Kidney (tissue), 14 donors: Measurements from ENCODE around the gene GSAP. TPM values are rescaled to one million over a fixed set of nuclear protein-coding genes. Genes with fewer than 3 reads are reported as not detected.

Source experiments
- DNase-seq, 5 donors: peaks; one replicate each; pipeline ENCODE4 v3.0.0-alpha.2; 2013 to 2020
- FAIRE-seq: peaks from 2 replicates; lab custom pipeline; 2012; peaks lifted over from hg19 to GRCh38; lab: Jason Lieb, UNC
- H3K27ac ChIP-seq, 2 donors: one replicate each; pipeline ENCODE4 v1.7.0; 2013; ENCODE audit warnings: low read depth in 2 of 2, low read length in 2 of 2, inconsistent platforms in 1 of 2
- H3K27me3 ChIP-seq: one replicate; pipeline ENCODE4 v1.7.1; 2013; ENCODE audit warnings: low read length, inconsistent platforms; ENCODE audit not compliant: control insufficient read depth, insufficient read depth
- H3K36me3 ChIP-seq, 3 donors: one replicate each; pipeline versions ENCODE4 v1.7.0 to v1.7.1; 2013; ENCODE audit warnings: low read length in 3 of 3, control low read depth in 1 of 3, inconsistent platforms in 1 of 3; ENCODE audit not compliant: insufficient read depth in 3 of 3, control insufficient read depth in 2 of 3
- H3K4me1 ChIP-seq, 3 donors: one replicate each; pipeline versions ENCODE4 v1.7.0 to v1.7.1; 2013; ENCODE audit warnings: low read length in 3 of 3, inconsistent platforms in 1 of 3, low read depth in 1 of 3; ENCODE audit not compliant: control insufficient read depth in 2 of 3, insufficient read depth in 2 of 3
- H3K4me3 ChIP-seq, 3 donors: one replicate each; pipeline versions ENCODE4 v1.7.0 to v1.8.1; 2013; ENCODE audit warnings: low read length in 3 of 3, control low read depth in 1 of 3, inconsistent platforms in 1 of 3
- H3K9ac ChIP-seq, 3 donors: one replicate each; pipeline versions ENCODE4 v1.7.0 to v1.7.1; 2013; ENCODE audit warnings: low read length in 3 of 3, control low read depth in 1 of 3, inconsistent platforms in 1 of 3
- H3K9me3 ChIP-seq, 3 donors: one replicate each; pipeline versions ENCODE4 v1.7.0 to v1.7.1; 2013; ENCODE audit warnings: low read length in 3 of 3, control low read depth in 1 of 3, inconsistent platforms in 1 of 3; ENCODE audit not compliant: control insufficient read depth in 2 of 3, insufficient read depth in 1 of 3
- CTCF ChIP-seq: IDR thresholded peaks from 3 replicates; pipeline ENCODE4 v1.5.1; 2012; ENCODE audit warnings: mild to moderate bottlenecking, moderate library complexity, borderline replicate concordance; ENCODE audit not compliant: insufficient read depth; ENCODE audit errors: extremely low read depth
- intact Hi-C: fragments of 100-400 bp; cut with DNase I; formaldehyde crosslinking; loops from one replicate; pipeline ENCODE4 v1.11.1; 2022
- polyA plus RNA-seq: library from polyadenylated mRNA; stranded (reverse); fragments of 350-450 nt; fragmentation: Illumina TruSeq; extraction: RNeasy Lipid Tissue Mini Kit (QIAGEN cat#74804); gene quantifications from one replicate; pipeline ENCODE4 v1.2.3, GENCODE V29; 2014; ENCODE audit warnings: low read depth, low replicate concordance; ENCODE audit not compliant: insufficient read depth
- total RNA-seq: library from RNA; stranded (reverse); fragmentation: NEBNext Ultra II Directional; extraction: Animal tissue kit (Norgen Biotek cat#: 25700); gene quantifications from one replicate; pipeline ENCODE4 v1.2.1, GENCODE V29; 2021
- donor health status: control.
- donor health status: control.
- donor health status: control.
- donor health status: control.
- donor health status: control.
- donor health status: DM: yes; HTN: yes; CAD: no.
- donor health status: Normal renal cell carcinoma (clear cell type).

The GSAP gene
- total and polyA plus RNA-seq, 2 donors from 2014 or later = 11.7 to 29.4 TPM

DNA sequence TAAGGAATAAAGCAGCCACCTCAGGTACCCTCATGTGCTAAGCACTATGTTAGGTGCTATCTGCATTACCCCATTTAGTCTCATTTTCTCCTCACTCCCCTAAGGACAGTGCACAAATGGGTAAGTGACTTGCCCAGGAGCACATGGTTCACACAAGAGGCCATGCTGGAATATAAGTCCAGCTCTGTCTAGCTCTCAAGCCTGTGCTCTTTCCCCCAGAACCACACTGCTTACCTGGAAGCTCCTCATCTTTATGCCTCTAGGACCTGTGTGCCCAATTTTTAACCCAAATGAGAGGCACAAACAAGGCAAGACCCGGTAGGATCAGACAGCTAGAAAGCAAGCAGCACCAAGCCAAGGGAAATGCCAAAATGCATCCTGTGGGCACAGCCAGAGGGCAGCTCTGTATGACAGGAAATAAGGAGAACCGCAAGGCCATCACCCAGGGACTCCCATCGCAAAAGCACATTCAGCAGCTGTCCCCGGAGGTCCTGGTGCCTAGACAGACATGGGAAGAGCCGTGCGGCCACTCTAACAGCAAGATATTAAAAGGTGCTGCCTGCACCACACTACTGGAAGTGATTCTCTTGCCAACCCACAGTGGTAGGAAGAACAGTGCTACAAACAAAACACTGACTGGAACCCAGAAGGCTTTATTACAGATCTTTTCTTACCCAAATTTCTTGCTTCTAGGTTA is 88.1 kb downstream of the GSAP start:
- H3K27me3 ChIP-seq = no peaks in the 10 kb centered on the region
- no peaks in the 10 kb centered on the region for H3K9me3 ChIP-seq
- no peak overlapping the region for H3K27ac ChIP-seq
- H3K36me3 ChIP-seq = no peaks in the 10 kb centered on the region
- intact Hi-C loops = no loop called here
- H3K4me1 ChIP-seq = peaks cover 2 to 10% (median 8%) of the 10 kb centered on the region in 3 donors
- DNase-seq (no peak), FAIRE-seq (no peak)
- H3K9ac ChIP-seq = no peak overlapping the region
- H3K4me3 ChIP-seq = no peak overlapping the region
- no peak for TF ChIP-seq CTCF

DNA sequence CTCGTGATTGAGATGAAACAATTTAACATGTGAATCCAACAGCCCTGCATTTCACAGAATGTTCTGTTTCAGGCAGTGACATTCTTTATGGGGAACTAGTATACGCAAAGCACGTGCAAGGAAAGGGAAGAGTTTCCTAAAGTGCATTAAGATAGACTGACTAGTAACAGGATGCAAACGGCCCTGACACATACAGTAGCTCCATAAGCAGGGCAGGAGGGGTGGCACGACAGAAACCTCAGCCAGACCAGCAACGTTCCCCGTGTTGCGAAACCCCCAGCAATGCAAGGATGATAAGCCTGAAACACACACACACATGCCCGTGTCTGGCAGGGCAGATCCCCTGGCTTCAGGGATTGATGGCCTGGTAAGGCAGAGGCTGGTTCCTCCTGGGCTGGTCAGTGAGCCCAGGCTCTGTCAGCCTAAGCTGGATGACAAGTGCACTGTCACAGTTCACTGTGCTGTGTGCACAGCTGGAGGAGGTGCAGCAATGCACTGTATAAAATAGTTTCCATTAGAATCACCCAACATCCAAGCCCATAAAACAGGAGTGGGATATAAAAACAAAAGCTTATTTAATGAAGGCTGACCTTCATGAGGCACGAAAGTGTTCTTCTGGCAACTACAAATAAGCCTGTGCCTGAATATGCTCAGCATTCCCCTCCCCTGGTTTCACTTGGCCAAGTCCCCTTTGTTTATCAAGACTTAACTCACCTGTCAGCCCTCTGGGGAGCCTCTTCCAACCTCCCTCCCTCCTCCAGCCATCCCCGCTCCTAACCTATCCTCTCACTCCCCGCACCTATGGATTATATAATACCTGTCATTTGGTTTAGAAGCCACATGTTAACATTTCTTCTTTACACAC is 88.8 kb downstream of the GSAP start:
- Histone ChIP-seq H3K9ac (no peak overlapping the region), H3K27ac (no peak overlapping the region), H3K4me1 (peaks cover 2 to 10% (median 8%) of the 10 kb centered on the region in 3 donors), H3K4me3 (no peak overlapping the region), H3K27me3 (no peaks in the 10 kb centered on the region), H3K36me3 (no peaks in the 10 kb centered on the region), H3K9me3 (no peaks in the 10 kb centered on the region)
- no peak for FAIRE-seq
- TF ChIP-seq CTCF = no peak
- DNase-seq = peak in 4 of 5 donors; percentile 58 to 78 (median 66)
- intact Hi-C loops = no loop called here

DNA sequence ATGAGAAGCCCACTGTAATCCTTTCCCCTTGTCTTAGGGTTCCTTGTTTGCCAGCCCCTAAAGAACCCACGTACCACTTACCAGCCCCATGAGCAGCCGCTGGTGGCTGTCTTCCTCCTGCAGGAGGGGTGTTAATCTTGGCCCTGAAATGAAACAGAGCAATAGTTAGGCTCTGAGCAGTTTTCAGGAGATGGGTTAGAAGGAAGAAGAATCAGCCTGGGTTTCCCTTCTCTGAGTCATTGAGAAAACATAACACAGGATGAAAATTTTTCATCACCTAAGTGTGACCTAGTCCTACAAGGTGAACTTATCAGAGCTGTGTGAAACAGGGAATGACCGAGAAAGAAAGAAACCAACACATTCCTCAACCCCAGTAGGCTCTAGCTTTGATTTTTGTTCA is 90.0 kb downstream of the GSAP start:
- no peak overlapping the region for H3K4me3 ChIP-seq
- intact Hi-C loops = no loop called here
- H3K27me3 ChIP-seq = no peaks in the 10 kb centered on the region
- FAIRE-seq = no peak
- no peak overlapping the region for H3K27ac ChIP-seq
- no peaks in the 10 kb centered on the region for H3K9me3 ChIP-seq
- peaks cover 2 to 8% (median 3%) of the 10 kb centered on the region in 3 donors for H3K4me1 ChIP-seq
- no peak for TF ChIP-seq CTCF
- no peaks in the 10 kb centered on the region for H3K36me3 ChIP-seq
- H3K9ac ChIP-seq = no peak overlapping the region
- DNase-seq = no peak
